ENCODE measurements around the gene PACSIN2.

The PACSIN2 gene

DNA sequence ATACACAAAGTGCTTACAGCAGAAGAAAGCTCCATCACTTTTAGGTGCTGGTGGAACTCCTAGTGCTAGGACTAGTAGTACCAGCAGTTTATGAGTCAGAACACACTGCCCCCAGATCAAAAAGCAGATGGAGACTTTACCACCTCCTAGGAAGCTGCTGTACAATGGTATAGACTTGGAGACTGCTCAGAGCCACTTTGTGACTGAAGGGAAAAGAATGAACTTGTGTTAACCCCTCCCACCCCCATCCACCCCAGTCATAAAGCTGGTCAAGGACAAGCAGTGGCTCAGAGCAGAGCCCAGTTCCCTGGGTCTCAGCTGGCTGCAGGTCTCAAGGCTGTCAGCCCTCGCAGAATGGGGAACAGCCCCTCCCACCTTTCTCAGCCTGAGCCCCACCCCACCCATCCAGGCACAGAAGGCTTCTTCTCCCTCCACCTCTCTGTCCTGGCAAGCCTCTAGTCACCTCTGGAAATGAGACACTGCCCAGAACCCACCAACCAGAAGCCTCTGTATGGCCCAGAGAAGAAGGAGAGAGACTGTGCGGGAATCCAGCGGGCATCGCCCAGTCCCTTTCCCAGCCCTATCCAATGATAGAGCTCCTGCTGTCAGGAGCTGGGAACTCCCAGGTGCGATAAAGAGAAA, 23.8 kb downstream of the PACSIN2 start:
- TF ChIP-seq GATA2 (IDR thresholded peaks at IDR 0.05; ENCODE audit: low read depth, low read length), result no peak

- TF ChIP-seq GATA3 (IDR thresholded peaks at IDR 0.05; ENCODE audit: low read depth, low read length) (no peak), GATA2 (IDR thresholded peaks at IDR 0.05; ENCODE audit: low read depth, low read length) (no peak)
Measured at GRCh38 chr22:42990131-42990838, 24.7 kb downstream of the PACSIN2 start.

- no peak for TF ChIP-seq GATA2 (IDR thresholded peaks at IDR 0.05; ENCODE audit: low read depth, low read length)
- TF ChIP-seq GATA3 (IDR thresholded peaks at IDR 0.05; ENCODE audit: low read depth, low read length), result no peak
Measured at GRCh38 chr22:42986115-42986514, 28.8 kb downstream of the PACSIN2 start.

GRCh38 chr22:42985531-42985905, 29.4 kb downstream of the PACSIN2 start:
- TF ChIP-seq GATA3 (IDR thresholded peaks at IDR 0.05; ENCODE audit: low read depth, low read length) (no peak), GATA2 (IDR thresholded peaks at IDR 0.05; ENCODE audit: low read depth, low read length) (0 out of 2 replicates have a peak, but pooled peaks have one; percentile 25)

GRCh38 chr22:42984814-42985530, 30.0 kb downstream of the PACSIN2 start:
- no peak for TF ChIP-seq GATA3 (IDR thresholded peaks at IDR 0.05; ENCODE audit: low read depth, low read length)
- TF ChIP-seq GATA2 (IDR thresholded peaks at IDR 0.05; ENCODE audit: low read depth, low read length), result no peak

DNA sequence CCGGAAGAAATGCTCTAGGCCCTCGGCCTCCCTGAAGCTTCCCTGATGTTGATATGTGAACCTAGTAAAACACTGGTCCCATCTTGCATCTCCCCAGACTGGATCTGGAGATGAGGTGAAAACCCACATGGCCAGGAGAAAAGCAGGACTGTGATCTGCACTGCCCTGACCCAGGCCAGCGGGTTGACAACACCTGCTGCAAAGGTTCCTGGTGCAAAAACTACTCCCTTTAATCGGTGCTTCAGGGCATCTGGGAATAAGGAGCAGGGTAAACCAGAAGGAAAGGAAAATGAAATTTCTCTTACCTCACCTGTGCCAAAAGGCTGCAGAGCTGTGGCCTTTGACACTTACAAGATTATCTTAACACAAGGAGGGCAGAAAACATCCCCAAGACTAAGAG, 30.6 kb downstream of the PACSIN2 start:
- TF ChIP-seq GATA2 (IDR thresholded peaks at IDR 0.05; ENCODE audit: low read depth, low read length) (no peak), GATA3 (IDR thresholded peaks at IDR 0.05; ENCODE audit: low read depth, low read length) (no peak)

- TF ChIP-seq GATA2 (IDR thresholded peaks at IDR 0.05; ENCODE audit: low read depth, low read length), result no peak
Measured at GRCh38 chr22:42983470-42983869, 31.5 kb downstream of the PACSIN2 start.

- TF ChIP-seq GATA2 (IDR thresholded peaks at IDR 0.05; ENCODE audit: low read depth, low read length) (no peak), GATA3 (IDR thresholded peaks at IDR 0.05; ENCODE audit: low read depth, low read length) (no peak)
Measured at GRCh38 chr22:42979606-42980005, 35.3 kb downstream of the PACSIN2 start.

DNA sequence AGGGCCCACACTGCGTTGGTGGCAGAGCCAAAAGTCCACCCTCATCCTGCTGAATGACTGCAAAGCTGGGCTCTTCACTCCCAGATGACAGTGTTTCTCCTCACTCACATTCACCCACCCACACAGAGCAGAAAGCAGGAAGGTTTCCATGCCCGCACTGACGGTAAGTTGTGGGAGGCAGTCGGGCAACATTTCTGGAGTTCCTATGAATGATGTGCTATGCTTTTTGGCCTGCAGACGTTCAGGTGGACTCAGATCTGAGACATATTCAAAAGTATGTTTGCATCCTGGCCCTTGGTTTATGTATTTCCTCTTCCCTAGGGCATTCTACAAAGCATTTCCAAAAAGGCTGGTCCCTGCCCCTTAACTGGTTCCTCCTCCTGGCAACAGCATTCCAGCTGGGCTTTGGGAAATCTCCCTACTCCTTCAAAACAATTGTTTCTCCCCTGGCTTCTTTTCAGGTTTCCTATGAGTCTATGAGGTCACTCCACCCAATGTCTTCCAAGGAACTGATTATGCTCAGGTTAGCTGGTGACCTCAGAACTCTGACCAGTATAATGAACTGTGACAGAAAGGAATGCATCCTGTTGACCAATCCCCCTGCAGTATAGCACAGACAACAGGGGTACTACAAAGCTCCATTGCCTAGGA, 36.4 kb downstream of the PACSIN2 start:
- no peak for TF ChIP-seq GATA3 (IDR thresholded peaks at IDR 0.05; ENCODE audit: low read depth, low read length)
- TF ChIP-seq GATA2 (IDR thresholded peaks at IDR 0.05; ENCODE audit: low read depth, low read length), result no peak

DNA sequence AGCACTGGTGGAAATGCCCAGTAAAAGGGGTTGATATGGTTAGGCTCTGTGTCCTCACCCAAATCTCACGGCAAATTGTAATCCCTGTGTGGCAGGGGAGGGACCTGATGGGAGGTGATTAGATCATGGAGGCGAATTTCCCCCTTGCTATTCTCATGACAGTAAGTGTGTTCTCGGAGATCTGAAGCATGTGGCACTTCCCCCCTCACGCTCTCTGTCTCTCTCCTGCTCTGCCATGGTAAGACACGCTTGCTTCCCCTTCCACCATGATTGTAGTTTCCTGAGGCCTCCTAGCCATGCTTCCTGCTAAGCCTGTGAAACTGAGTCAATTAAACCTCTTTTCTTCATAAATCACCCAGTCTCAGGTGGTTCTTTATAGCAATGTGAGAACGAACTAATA, 37.4 kb downstream of the PACSIN2 start:
- TF ChIP-seq GATA3 (IDR thresholded peaks at IDR 0.05; ENCODE audit: low read depth, low read length) (no peak), GATA2 (IDR thresholded peaks at IDR 0.05; ENCODE audit: low read depth, low read length) (no peak)

GRCh38 chr22:42976217-42976933, 38.6 kb downstream of the PACSIN2 start:
- TF ChIP-seq GATA2 (IDR thresholded peaks at IDR 0.05; ENCODE audit: low read depth, low read length), result no peak
- no peak for TF ChIP-seq GATA3 (IDR thresholded peaks at IDR 0.05; ENCODE audit: low read depth, low read length)

- no peak for TF ChIP-seq GATA3 (IDR thresholded peaks at IDR 0.05; ENCODE audit: low read depth, low read length)
- no peak for TF ChIP-seq GATA2 (IDR thresholded peaks at IDR 0.05; ENCODE audit: low read depth, low read length)
Measured at GRCh38 chr22:42974223-42974622, 40.7 kb downstream of the PACSIN2 start.

- TF ChIP-seq GATA3 (IDR thresholded peaks at IDR 0.05; ENCODE audit: low read depth, low read length), result no peak
- TF ChIP-seq GATA2 (IDR thresholded peaks at IDR 0.05; ENCODE audit: low read depth, low read length), result no peak
Measured at GRCh38 chr22:42973536-42973881, 41.4 kb downstream of the PACSIN2 start.
